ENCODE results near the gene OR52W1.

Gene OR52W1

DNA sequence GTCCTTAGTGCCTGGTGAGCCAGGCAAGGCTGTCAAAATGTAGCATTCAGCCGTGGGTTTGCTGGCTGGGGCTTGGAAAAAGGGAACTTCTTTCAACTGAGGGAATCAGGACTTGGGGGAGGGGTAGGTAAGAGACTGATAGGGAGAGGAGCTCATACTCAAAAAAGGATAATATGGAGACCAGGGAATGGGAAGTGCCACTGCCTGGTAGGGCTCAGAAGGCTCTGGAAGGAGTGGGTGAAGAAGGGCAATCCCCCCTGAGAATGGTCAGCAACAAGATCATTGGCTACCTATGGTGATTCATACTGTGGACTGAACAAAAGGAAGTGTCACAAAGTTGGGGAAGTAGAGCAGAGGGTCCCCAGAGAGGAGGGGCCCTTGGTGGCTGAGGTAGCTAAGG lies 41.8 kb downstream of the OR52W1 start:
- no peak for TF ChIP-seq CTCF (IDR thresholded peaks at IDR 0.05)

DNA sequence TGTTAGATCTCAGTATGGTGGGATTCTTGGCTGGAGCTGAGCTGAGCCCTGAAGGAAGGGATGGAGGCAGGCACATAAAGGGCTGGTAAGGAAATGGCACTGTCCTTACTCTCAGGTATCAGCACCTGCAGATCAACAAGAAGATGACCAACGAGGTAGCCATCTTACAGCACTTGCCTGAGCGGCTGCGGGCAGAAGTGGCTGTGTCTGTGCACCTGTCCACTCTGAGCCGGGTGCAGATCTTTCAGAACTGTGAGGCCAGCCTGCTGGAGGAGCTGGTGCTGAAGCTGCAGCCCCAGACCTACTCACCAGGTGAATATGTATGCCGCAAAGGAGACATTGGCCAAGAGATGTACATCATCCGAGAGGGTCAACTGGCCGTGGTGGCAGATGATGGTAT lies 42.3 kb downstream of the OR52W1 start:
- TF ChIP-seq CTCF (IDR thresholded peaks at IDR 0.05): no peak

DNA sequence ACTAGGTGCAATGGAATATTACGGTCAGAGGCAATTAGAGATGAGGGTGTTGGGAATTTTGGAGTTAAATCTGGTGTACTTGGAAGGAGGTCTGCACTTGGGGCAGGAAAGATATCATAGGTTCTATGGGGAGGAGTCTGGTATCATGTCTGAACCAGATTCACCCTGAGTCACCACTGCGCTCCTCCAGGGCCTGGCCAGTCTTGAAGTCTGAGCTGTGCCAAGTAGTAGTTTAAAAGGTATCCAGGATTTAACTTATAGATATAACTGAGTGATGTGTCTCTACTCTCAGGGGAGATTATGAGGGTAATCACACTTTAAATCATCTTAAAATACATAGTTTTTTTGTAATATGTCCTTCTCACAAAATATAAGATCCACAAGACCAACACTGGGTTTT lies 46.5 kb downstream of the OR52W1 start:
- TF ChIP-seq CTCF (IDR thresholded peaks at IDR 0.05): no peak

- no peak for TF ChIP-seq CTCF (IDR thresholded peaks at IDR 0.05)
Measured at GRCh38 chr11:6248248-6248647, 49.2 kb downstream of the OR52W1 start.

All from LNCAP (cell line).